ENCODE results near the gene ITGA6.
A peak's percentile ranks its signal among the peaks of the same experiment; 100 is the strongest.
"Not testable (repeated sequence)": the region's sequence is repeated elsewhere in the genome, so short reads cannot be mapped to it uniquely, and the experiment has no call there.

The ITGA6 gene

DNA sequence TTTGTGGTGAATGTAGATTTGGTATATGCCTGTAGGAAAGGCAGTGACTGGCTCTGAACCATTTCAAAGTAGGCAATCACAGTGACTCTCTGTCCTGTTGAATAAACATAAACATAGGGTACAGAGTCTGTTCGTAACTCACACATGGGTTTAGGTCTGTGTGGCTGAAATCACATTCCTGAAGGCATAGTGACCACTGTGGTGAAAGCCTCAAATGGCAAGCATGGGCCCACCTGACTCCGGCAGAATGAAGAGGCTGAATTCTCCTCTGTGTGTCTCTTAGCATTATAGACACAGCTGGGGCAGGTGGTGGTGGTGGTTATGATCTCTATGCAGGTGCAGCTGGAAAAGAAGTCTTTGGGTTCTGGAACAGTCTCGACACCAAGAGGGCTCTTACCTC, 61.2 kb downstream of the ITGA6 start:
- no peak overlapping the region for H3K4me3 ChIP-seq (ENCODE audit: low read depth, low read length)
- no peak for DNase-seq (ENCODE audit: low read depth)

- DNase-seq (ENCODE audit: low read depth), result no peak
- H3K4me3 ChIP-seq (ENCODE audit: low read depth, low read length), result no peak overlapping the region
Observed at GRCh38 chr2:172489681-172490080, 62.3 kb downstream of the ITGA6 start.

GRCh38 chr2:172496160-172496608, 68.8 kb downstream of the ITGA6 start:
- no peak for DNase-seq (ENCODE audit: low read depth)
- H3K4me3 ChIP-seq (ENCODE audit: low read depth, low read length), result no peak overlapping the region

- no peak overlapping the region for H3K4me3 ChIP-seq (ENCODE audit: low read depth, low read length)
Observed at GRCh38 chr2:172507199-172507598, 79.8 kb downstream of the ITGA6 start.

GRCh38 chr2:172510088-172510487, 82.7 kb downstream of the ITGA6 start:
- H3K4me3 ChIP-seq (ENCODE audit: low read depth, low read length), result no peak overlapping the region
- no peak for DNase-seq (ENCODE audit: low read depth)

More at GRCh38 chr2:172507199-172507598, 79.8 kb downstream of the ITGA6 start:
- DNase-seq (ENCODE audit: low read depth), result no peak

GRCh38 chr2:172510548-172510947, 83.2 kb downstream of the ITGA6 start:
- no peak for DNase-seq (ENCODE audit: low read depth)
- H3K4me3 ChIP-seq (ENCODE audit: low read depth, low read length), result no peak overlapping the region

DNA sequence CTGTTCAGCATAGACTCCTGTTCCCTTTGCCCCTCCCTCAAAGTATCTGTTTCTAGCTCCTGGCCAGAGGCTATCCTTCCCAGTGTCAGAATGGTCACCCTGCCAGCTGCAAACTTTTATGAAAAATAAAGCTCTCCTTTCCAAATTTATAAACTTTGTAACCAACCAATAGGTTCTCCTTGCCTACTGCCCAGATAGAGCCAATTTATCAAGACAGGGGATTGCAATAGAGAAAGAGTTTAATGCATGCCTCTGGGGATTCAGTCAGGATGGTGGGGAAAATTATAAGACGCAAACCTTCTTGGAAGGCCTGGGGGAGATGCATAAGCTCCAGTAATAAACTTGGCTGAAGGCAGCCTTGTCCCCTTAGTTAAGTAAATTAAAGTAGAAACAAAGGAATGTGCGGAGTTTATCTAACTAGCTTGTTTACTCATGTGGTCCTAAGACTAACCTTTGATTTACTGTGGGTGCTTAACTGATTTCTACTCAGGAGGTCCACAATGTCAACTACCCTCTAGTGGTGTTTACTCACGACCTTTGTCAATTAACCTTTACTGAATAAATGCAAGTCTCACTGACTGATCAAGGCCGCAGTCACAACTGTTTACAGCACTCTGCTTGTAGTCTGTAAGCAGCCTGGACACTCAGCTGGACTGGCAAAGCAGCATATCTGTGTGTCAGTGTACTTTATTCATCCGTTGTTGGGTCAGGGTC, 85.6 kb downstream of the ITGA6 start:
- no peak overlapping the region for H3K4me3 ChIP-seq (ENCODE audit: low read depth, low read length)
- no peak for DNase-seq (ENCODE audit: low read depth)

GRCh38 chr2:172513524-172513900, 86.1 kb downstream of the ITGA6 start:
- DNase-seq (ENCODE audit: low read depth), result no peak
- no peak overlapping the region for H3K4me3 ChIP-seq (ENCODE audit: low read depth, low read length)

DNA sequence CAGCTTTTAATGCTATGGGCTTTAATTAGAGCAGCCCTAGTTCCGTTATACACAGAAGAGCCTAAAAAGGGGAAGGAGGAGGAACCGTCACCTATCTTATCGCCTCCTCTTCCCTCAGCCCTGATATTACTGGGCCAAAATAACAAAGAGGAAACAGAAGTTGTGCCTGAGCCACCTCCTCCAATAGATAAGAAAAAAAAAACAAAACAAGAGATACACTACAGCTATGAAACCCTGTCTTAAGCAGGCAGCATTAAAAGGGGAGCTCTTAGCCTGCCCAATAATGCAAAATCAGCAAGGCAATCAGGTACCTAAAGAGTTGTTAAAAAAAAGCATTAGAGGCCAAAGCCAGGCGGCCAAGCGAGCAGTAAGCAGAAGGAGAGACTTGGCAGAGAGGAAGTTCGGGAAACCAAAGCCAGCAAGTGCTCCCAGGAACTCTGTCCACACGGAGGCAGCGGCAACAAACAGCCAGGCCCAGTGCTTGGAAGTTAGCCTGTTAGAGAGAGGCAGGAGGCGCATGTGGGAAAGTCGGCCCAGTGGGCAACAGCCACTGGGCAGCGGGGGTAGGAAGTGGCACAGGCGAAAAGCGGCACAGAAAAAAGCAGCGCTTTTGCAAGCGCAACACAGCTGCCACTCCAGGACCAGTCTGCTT, 86.7 kb downstream of the ITGA6 start:
- no peak for DNase-seq (ENCODE audit: low read depth)
- H3K4me3 ChIP-seq (ENCODE audit: low read depth, low read length), result no peak overlapping the region

GRCh38 chr2:172516299-172516698, 88.9 kb downstream of the ITGA6 start:
- no peak overlapping the region for H3K4me3 ChIP-seq (ENCODE audit: low read depth, low read length)
- DNase-seq (ENCODE audit: low read depth), result peak; percentile 67

DNA sequence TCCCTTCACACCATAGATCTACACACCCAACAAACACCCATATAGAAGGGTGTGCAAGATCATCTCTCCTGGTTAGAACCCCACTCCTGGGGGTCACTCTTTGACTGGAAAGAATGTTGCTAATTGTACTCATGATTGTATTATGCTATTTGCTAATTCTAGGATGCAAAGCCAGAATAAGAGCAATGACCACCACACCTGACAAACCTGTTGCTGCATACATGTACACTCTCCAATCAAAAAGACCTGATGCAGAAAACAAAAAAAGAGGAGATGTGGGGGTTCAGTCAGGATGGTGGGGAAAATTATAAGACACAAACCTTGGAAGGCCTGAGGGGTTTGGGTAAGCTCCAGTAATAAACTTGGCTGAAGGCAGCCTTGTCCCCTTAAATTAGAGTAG, 91.6 kb downstream of the ITGA6 start:
- DNase-seq (ENCODE audit: low read depth), result no peak
- H3K4me3 ChIP-seq (ENCODE audit: low read depth, low read length), result no peak overlapping the region

GRCh38 chr2:172525601-172526000, 98.2 kb downstream of the ITGA6 start:
- DNase-seq (ENCODE audit: low read depth), result no peak
- no peak overlapping the region for H3K4me3 ChIP-seq (ENCODE audit: low read depth, low read length)

GRCh38 chr2:172531309-172531708, 103.9 kb downstream of the ITGA6 start:
- DNase-seq (ENCODE audit: low read depth), result no peak

DNA sequence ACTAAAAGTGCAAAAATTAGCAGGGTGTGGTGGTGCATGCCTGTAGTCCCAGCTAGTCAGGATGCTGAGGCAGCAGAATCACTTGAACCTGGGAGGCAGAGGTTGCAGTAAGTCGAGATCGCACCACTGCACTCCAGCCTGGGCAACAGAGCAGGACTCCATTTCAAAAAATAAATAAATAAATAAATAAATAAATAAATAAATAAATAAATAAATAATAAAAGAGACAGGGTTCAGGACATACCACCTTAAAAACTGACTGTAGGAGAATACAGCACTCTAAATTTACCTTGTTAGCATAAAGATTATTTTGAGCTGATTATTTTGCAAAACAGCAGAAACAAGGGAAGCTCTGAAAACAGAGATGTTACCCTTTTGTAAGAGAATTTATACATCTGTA, 105.1 kb downstream of the ITGA6 start:
- DNase-seq (ENCODE audit: low read depth); H3K4me3 ChIP-seq (ENCODE audit: low read depth, low read length): not testable (repeated sequence)

More at GRCh38 chr2:172531309-172531708, 103.9 kb downstream of the ITGA6 start:
- H3K4me3 ChIP-seq (ENCODE audit: low read depth, low read length), result no peak overlapping the region

DNA sequence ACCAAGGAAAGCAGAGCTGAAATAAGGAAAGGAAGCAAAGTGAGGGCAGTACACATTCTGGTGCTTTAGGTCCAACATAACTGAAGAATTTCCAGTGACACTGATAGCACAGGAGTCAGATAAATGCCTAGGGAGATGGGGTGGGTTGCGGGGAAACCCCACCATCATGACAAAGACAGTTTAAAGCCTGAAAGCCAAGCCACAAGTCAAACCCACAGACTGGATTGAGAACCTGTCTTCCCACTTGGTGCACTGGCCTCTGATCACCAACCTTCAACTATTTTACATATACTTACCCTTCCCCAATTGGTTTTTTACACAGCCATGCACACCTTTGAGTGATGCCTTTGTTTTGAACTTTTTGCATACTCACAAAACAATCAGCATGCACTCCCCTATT, 106.3 kb downstream of the ITGA6 start:
- no peak overlapping the region for H3K4me3 ChIP-seq (ENCODE audit: low read depth, low read length)
- no peak for DNase-seq (ENCODE audit: low read depth)

- H3K4me3 ChIP-seq (ENCODE audit: low read depth, low read length), result no peak overlapping the region
Observed at GRCh38 chr2:172535119-172535518, 107.7 kb downstream of the ITGA6 start.

GRCh38 chr2:172537851-172538250, 110.5 kb downstream of the ITGA6 start:
- not testable (repeated sequence) for DNase-seq (ENCODE audit: low read depth); H3K4me3 ChIP-seq (ENCODE audit: low read depth, low read length)

More at GRCh38 chr2:172535119-172535518, 107.7 kb downstream of the ITGA6 start:
- no peak for DNase-seq (ENCODE audit: low read depth)

GRCh38 chr2:172539767-172540166, 112.4 kb downstream of the ITGA6 start:
- no peak for DNase-seq (ENCODE audit: low read depth)
- no peak overlapping the region for H3K4me3 ChIP-seq (ENCODE audit: low read depth, low read length)

DNA sequence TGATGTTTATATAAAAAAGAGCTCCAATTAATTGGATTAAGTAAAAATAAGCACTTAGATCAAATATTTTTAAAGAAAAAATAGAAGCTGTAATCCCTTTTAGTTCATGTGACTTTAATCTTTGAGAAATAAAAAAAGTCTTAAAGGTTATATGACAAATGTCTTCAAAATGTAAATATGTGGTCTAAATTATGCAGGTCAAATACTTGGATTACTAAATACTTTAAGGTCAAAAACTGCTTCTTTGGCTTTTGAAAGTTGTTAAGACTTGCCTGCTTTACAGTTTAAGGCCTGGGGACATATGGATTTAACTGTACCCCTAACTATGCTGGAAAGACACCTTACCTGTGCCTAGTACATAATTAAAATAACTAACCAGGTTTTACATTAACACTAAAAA, 113.0 kb downstream of the ITGA6 start:
- no peak for DNase-seq (ENCODE audit: low read depth)
- no peak overlapping the region for H3K4me3 ChIP-seq (ENCODE audit: low read depth, low read length)

DNA sequence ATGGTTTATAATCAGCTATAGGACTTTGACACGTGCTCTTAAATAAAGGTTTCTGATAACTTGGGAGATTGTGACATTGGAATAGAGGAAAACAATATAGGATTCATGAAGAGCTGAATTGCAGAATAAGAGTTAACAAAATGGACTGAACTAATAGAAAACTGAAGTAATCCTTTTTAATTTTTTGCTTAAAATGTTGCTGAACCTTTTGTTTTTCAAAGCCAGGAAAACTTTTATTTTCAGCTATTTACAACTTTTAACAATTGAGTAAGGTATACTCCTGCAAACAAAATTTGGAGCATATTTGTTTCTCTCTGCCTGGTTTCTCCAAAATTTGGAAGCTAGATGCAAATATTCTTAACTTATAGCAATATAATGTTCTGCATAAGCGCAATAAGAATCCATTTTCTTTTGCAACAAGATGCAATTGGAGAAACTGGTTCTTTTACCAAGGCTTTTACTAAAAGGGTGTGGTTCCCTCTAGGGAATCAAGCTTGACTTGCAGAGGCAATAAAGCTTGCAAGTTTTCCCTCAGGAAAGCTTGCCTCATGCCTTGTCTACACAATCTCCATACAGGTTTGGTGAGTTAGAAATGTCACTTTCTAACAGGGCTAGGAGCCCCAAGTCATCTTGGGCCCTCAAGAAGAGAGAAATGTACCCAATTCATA, 118.2 kb downstream of the ITGA6 start:
- no peak overlapping the region for H3K4me3 ChIP-seq (ENCODE audit: low read depth, low read length)
- DNase-seq (ENCODE audit: low read depth), result no peak

DNA sequence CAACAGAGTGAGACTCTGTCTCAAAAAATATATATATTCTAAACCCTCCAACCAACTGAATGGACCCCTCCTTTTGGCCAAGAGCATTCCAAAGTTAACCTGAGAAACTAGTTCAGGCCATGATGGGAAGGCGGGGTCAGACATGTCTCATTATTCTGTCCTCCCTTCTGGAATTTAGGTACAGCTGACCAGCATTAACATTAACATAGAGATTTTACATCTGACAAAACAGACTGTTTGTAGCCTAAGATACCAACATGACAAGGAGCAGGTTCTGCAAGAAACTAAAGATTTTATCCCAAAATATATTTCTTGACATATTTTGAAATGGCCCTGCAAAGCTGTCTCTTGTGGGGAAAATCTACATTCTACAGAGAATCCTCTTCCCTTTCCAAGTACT, 121.7 kb downstream of the ITGA6 start:
- no peak overlapping the region for H3K4me3 ChIP-seq (ENCODE audit: low read depth, low read length)
- DNase-seq (ENCODE audit: low read depth), result no peak
